Stimulated activated CD4-positive, alpha-beta T cell treated with anti-CD3 and anti-CD28 coated beads, TNF-alpha, amount 100 ng/mL, for 4 hours (primary cell): ENCODE data around the gene ACKR3.

Source experiments
- DNase-seq, 3 experiments: peaks; one replicate each; pipeline ENCODE4 v3.0.0-alpha.2; 2020; ENCODE audit warnings: low read depth in 3 of 3

ACKR3 gene

GRCh38 chr2:236568922-236569572 is 578 bp upstream of the ACKR3 start:
- DNase-seq: no peak

DNA sequence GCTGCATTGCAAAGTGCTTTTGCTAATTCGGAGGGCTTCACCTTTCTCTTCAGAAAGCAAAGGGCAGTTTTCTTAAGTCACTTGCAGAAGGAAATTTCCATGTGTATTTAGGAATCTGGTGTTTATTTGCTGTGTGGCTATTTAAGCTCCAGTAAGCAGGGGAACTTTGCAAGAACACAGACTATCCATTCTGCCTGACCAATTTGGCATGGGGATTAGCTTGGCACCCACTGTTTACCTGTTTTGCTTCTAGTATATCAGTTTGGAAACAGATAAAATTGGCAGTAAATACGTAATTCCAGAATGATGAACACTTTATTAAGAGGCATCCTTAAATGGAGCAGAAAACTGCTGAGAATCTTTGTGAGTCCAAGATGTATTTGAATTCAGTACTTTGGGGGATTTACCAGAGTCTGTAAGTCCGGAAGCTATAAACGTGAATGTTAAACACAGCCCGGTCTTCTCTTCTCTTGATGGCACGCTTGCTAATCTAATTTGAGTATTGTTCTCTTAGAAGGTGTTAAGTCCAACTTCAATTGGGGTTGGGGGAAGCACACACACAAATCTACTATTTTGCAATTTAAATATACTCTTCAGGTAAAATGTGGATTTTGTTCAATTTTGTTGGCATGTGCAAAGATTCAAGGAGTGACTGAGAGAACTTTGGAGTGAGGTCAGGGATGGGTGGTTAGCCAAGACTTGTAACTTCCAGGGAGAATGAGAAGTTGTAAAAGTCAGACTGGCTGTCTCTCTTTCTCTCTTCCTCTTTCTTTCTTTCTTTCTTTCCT is 650 bp downstream of the ACKR3 start:
- DNase-seq: no peak

DNA sequence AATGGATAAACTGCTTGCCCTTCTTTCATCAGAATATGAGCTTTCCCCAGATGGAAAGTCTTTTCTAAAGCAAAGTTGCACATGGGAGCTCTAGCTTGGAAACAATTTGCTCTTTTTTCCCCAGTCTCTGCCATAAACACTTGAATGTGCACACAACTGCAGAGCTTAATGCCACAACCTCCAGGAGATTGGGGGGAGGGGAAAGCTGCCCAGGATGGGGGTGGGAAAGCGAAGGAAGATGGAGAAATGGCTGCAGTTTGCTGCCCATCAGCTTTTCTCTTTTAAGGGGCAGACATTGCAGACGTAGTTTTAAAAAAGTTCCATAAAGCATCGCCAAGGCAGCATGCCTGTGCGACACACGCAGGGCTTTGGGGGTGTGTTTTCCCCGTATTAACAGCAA is 1.5 kb downstream of the ACKR3 start:
- no peak for DNase-seq

GRCh38 chr2:236572482-236572881 is 2.9 kb downstream of the ACKR3 start:
- DNase-seq: no peak

GRCh38 chr2:236573066-236573929 is 3.7 kb downstream of the ACKR3 start:
- no peak for DNase-seq

DNA sequence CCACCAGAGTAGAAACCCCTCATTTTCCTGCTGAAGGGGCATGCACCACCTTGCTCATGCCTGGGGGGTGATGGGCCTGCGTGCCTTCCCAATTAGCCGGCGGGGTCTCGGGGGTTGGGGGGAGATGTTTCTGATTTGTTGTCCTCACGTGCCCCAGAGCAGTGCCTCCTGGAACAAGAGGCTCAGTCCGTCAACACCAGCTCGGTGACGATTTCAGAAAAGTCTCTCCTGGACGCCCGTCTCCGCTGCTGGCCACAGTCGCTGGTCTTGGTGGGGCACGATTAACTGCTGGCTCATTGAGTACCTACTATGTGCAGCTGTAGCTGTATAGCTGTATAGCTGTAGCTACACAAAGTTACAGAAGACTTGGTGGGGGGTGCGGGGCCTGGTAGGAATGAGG is 4.4 kb downstream of the ACKR3 start:
- DNase-seq: no peak

DNA sequence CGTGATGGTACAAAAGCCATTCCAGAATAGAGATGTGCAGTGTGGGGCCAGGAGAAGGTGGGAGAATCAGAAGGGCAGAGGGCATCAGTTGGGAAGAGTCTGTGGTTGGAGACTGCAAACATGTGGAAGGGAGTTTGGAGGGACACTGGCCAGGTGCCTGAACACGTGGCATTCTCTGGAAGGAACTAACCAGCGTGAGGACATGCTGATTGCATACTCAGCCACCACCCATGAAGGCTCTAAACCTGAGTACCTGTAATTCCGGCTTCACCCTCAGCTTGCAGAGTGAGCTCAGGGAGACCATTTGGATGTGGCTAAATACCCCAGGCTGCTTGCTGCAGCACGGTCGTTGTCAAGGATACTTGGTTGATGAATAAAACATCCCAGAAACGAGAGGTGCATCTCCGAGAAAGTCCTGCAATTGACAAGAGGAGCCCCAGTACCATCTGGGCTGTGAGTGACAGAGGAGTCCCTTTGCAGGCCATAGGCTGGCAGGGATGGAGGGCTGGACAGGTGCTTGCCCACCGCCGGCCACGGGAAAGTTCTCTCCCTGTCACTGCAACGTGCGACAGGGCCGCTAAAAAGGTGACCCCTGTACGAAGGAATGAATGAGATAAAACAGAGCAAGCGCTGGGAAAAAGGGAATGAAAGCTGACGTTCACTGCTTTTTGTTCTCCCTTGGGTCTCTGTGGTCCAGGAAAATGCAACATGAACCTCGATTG is 5.0 kb downstream of the ACKR3 start:
- no peak for DNase-seq

GRCh38 chr2:236575510-236575909 is 5.9 kb downstream of the ACKR3 start:
- no peak for DNase-seq

GRCh38 chr2:236576087-236576486 is 6.5 kb downstream of the ACKR3 start:
- no peak for DNase-seq

- no peak for DNase-seq
Measured at GRCh38 chr2:236576953-236577352, 7.3 kb downstream of the ACKR3 start.

GRCh38 chr2:236577481-236578410 is 8.1 kb downstream of the ACKR3 start:
- no peak for DNase-seq

- DNase-seq: no peak
Measured at GRCh38 chr2:236578411-236578846, 8.8 kb downstream of the ACKR3 start.

DNA sequence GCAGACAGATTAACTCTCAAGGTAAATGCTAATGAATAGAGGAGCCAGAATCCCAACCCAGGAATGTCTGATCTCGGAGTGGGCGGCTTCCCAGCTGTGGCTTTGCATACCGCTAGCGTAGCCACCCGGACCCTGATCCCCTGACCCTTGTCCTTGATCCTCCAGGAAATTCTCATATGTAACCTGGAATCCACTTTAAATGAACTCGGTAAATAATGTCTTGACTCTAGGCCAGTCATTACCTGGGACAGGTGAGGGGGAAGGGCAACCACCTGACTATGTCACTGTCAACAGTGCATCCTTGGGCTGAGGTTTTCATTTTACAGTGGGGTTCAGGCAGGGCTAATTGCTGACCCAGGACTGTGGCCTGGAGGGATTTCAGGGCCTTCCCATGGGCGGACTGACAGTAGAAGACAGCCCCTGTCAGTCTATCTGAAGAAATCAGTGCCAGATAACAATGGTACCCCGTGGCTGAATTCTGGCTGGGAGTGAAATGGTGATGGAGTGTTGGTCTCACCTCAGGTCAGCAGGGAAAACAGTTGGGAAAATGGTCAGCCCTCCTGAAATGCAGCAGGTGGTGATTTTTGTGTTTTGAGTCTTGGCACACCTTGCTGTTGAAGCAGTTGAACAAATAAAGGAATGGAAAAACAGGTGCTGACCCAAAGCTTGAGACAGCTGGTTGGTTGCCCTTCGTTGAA is 9.6 kb downstream of the ACKR3 start:
- DNase-seq: no peak

GRCh38 chr2:236579746-236580315 is 10.2 kb downstream of the ACKR3 start:
- no peak for DNase-seq

GRCh38 chr2:236580746-236581355 is 11.2 kb downstream of the ACKR3 start:
- no peak for DNase-seq

DNA sequence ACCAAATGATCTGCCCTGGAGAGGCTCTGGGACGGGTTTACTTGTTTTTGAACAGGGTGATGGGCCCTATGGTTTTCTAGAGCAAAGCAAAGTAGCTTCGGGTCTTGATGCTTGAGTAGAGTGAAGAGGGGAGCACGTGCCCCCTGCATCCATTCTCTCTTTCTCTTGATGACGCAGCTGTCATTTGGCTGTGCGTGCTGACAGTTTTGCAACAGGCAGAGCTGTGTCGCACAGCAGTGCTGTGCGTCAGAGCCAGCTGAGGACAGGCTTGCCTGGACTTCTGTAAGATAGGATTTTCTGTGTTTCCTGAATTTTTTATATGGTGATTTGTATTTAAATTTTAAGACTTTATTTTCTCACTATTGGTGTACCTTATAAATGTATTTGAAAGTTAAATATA is 11.9 kb downstream of the ACKR3 start:
- DNase-seq: no peak

DNA sequence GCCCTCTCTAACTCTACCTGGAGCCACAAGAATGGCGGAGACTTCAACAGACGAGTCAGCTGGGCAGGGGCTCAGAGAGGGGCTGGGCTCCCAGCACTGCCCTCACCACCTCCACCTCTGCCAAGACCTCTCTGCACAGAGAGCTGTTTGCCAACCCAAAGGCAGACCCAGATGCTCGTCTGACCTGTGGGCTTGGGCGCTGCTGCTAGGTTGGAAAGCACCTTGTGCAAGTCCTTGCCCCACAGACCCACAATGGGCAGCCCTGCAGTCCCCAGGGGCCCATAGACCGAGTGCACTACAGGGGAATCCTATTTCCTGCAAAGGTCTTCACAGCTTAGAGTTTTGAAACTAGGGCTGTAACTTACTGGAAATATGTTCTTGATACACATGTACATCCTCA is 13.3 kb downstream of the ACKR3 start:
- DNase-seq: no peak

DNA sequence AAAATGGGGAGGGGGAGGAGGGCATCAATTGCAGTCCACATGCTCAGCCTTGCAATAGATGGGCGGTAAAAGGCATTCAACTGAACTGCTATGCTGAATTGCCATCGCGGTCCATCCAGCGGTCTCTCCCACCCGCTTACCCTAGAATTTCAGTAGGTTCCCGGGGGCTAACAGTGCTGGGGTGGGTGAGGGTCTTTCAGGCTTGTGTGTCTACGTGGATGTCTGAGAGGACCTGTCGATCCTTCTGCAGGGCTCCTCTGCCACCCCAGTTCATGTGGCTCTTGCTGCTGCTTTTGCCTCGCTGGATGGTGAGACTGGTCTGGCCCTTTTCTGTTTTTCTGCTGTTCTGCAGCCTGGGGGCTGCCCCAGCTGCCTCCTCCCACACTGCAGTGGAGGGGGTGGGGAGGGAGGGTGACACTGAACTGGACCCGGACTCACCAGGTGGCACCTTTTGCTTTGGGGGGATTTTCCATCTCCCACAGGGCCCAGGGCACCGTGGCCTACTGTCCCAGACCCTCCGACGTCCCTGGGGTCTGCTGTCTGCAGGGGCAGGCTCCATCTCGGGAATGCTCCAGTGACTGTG is 14.1 kb downstream of the ACKR3 start:
- no peak for DNase-seq
